ENCODE data around the gene RFTN1. TPM values are rescaled to one million over a fixed set of nuclear protein-coding genes. Genes with fewer than 3 reads are reported as not detected.

Gene RFTN1
- polyA plus RNA-seq, 2 of the 4 experiments (the other 2 are of a cell fraction) = 1.8 to 3.7 TPM

GRCh38 chr3:16383864-16384263 is 129.6 kb downstream of the RFTN1 start:
- ATAC-seq = no peak
- WGBS (ENCODE audit: missing lambda C conversion rate) = 93% methylated on average over 1 of the region's 1 CpG
- Histone ChIP-seq H3K4me2 (no peak overlapping the region), H3K27ac (no peak overlapping the region), H3K9me3 (no peaks in the 10 kb centered on the region), H3K4me3 (no peak overlapping the region), H3K4me1 (no peaks in the 10 kb centered on the region)
- DNase-seq (ENCODE audit: low read depth in 1 of 2, low spot score in 1 of 2) = no peak
- FAIRE-seq = no peak
- ChIA-PET POLR2A (no interaction called here), CTCF (interaction anchor here (1.2 kb wide), 1 partner anchor 9 kb away, joined by 3 read pairs; no protein-coding TSS in a partner anchor)
- TF ChIP-seq PHF8 (IDR thresholded peaks at IDR 0.05; ENCODE audit: borderline replicate concordance, low read depth) (no peak), RFX5 (IDR thresholded peaks at IDR 0.05) (no peak), RCOR1 (IDR thresholded peaks at IDR 0.05; ENCODE audit: low read depth, low read length) (no peak), ZNF302 (CRISPR knock-in tag; IDR thresholded peaks at IDR 0.05) (no peak), FOXS1 (CRISPR knock-in tag; IDR thresholded peaks at IDR 0.05) (no peak), KDM1A (IDR thresholded peaks at IDR 0.05; ENCODE audit: low read depth) (no peak), CTCF (IDR thresholded peaks at IDR 0.05) (no peak), BHLHE40 (IDR thresholded peaks at IDR 0.05; ENCODE audit: low read depth, low read length) (no peak), HOXA7 (CRISPR knock-in tag; IDR thresholded peaks at IDR 0.05) (no peak), E2F6 (IDR thresholded peaks at IDR 0.05; ENCODE audit: borderline replicate concordance, low read depth) (no peak), ATOH8 (CRISPR knock-in tag; IDR thresholded peaks at IDR 0.05; ENCODE audit: low read depth) (no peak)

- WGBS (ENCODE audit: missing lambda C conversion rate) = 77% methylated on average over 5 of the region's 5 CpGs
Measured at GRCh38 chr3:16382845-16383244, 130.7 kb downstream of the RFTN1 start.

More at GRCh38 chr3:16382845-16383244, 130.7 kb downstream of the RFTN1 start:
- ChIA-PET CTCF (interaction anchor here (0.9 kb wide), 1 partner anchor 8 kb away, joined by 3 read pairs; no protein-coding TSS in a partner anchor), POLR2A (no interaction called here)
- Histone ChIP-seq H3K4me2 (no peak overlapping the region), H3K4me1 (no peaks in the 10 kb centered on the region), H3K4me3 (no peak overlapping the region), H3K27ac (no peak overlapping the region), H3K9me3 (peaks cover 8% of the 10 kb centered on the region; the same call in 2 of the 3 replicates)
- DNase-seq (ENCODE audit: low read depth in 1 of 2, low spot score in 1 of 2) = no peak
- no peak for FAIRE-seq
- TF ChIP-seq HOXA7 (CRISPR knock-in tag; IDR thresholded peaks at IDR 0.05) = no peak
- TF ChIP-seq CTCF (IDR thresholded peaks at IDR 0.05) = no peak
- no peak for TF ChIP-seq EHMT2 (IDR thresholded peaks at IDR 0.05; ENCODE audit: low read depth)
- no peak for TF ChIP-seq CHD4 (IDR thresholded peaks at IDR 0.05; ENCODE audit: borderline replicate concordance)
- no peak for TF ChIP-seq POLR2AphosphoS2 (conservative IDR thresholded peaks at IDR 0.05; ENCODE audit: low read length)
- no peak for TF ChIP-seq KDM5A (IDR thresholded peaks at IDR 0.05)
- no peak for TF ChIP-seq POLR2A (IDR thresholded peaks at IDR 0.05; ENCODE audit: low read length)
- TF ChIP-seq EP300 (IDR thresholded peaks at IDR 0.05) = no peak
- no peak for TF ChIP-seq RCOR1 (IDR thresholded peaks at IDR 0.05; ENCODE audit: low read depth, low read length)
- TF ChIP-seq GATA3 (IDR thresholded peaks at IDR 0.05; ENCODE audit: borderline replicate concordance) = no peak
- TF ChIP-seq SMC3 (IDR thresholded peaks at IDR 0.05) = no peak
- TF ChIP-seq BCL3 (IDR thresholded peaks at IDR 0.05) = no peak
- no peak for TF ChIP-seq ZNF302 (CRISPR knock-in tag; IDR thresholded peaks at IDR 0.05)
- TF ChIP-seq CEBPB (IDR thresholded peaks at IDR 0.05) = no peak
- no peak for TF ChIP-seq CBX8 (IDR thresholded peaks at IDR 0.05)
- TF ChIP-seq E2F6 (IDR thresholded peaks at IDR 0.05; ENCODE audit: borderline replicate concordance, low read depth) = no peak
- ATAC-seq = no peak
